HFFc6 (cell line): ENCODE measurements around the gene HS3ST5. TPM values are rescaled to one million over a fixed set of nuclear protein-coding genes. Genes with fewer than 3 reads are reported as not detected.
A peak's percentile ranks its signal among the peaks of the same experiment; 100 is the strongest.

Experiments
- DNase-seq: peaks from one replicate; pipeline ENCODE4 v3.0.0-alpha.2; 2018
- H3K27ac Mint-ChIP-seq: 2 replicates; pipeline ENCODE4 v1.8.0; 2020; ENCODE audit warnings: mild to moderate bottlenecking, mixed read lengths
- H3K27me3 Mint-ChIP-seq: 2 replicates; pipeline ENCODE4 v1.8.0; 2021; ENCODE audit warnings: mild to moderate bottlenecking, moderate library complexity, mixed read lengths; ENCODE audit not compliant: insufficient read depth
- H3K36me3 Mint-ChIP-seq: 2 replicates; pipeline ENCODE4 v1.8.0; 2021; ENCODE audit warnings: low read depth, mixed read lengths
- H3K4me1 Mint-ChIP-seq: 2 replicates; pipeline ENCODE4 v1.8.0; 2020; ENCODE audit warnings: low read depth, mixed read lengths
- H3K4me3 Mint-ChIP-seq: 2 replicates; pipeline ENCODE4 v1.8.0; 2020; ENCODE audit warnings: mild to moderate bottlenecking, moderate library complexity, mixed read lengths
- H3K9me3 Mint-ChIP-seq: 2 replicates; pipeline ENCODE4 v1.8.0; 2020; ENCODE audit warnings: mild to moderate bottlenecking, mixed read lengths
- total RNA-seq, 6 experiments: library from RNA; stranded (reverse); fragmentation: NEBNext Ultra II Directional; extraction: Animal tissue kit (Norgen Biotek cat#: 25700); gene quantifications; 2 replicates in 1 of 6; 3 replicates in 5 of 6; pipeline ENCODE4 v1.2.3, GENCODE V29; 2021
- TF ChIP-seq, protein P1 (sequence below): fragments of 200-600 bp; sonication (generic); IDR thresholded peaks from 2 replicates; pipeline ENCODE4 v1.5.0; 2021; ENCODE audit warnings: antibody characterized with exemption, mild to moderate bottlenecking

The HS3ST5 gene
- total RNA-seq, 6 experiments from 2014 or later, result not detected

DNA sequence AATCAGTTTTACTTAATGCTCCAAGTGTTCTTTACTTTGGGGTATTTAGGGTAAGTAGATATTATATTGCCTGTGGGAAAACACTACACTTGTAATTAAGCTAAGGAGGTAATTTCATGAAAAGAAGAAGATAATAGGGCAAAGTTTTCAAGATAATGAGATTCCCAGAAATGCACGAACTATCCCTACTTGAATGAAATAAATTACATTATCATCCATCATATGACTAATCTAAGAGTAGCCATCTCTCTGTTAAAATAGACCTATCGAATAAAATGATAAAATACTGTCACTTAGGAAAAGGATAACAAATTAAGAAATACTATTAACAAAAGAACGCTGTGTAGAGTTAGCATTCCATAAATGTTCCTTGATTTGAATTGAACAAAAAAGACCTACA, 236.8 kb downstream of the HS3ST5 start:
- Mint-ChIP-seq H3K27ac (no peak overlapping the region), H3K27me3 (no peaks in the 10 kb centered on the region)

DNA sequence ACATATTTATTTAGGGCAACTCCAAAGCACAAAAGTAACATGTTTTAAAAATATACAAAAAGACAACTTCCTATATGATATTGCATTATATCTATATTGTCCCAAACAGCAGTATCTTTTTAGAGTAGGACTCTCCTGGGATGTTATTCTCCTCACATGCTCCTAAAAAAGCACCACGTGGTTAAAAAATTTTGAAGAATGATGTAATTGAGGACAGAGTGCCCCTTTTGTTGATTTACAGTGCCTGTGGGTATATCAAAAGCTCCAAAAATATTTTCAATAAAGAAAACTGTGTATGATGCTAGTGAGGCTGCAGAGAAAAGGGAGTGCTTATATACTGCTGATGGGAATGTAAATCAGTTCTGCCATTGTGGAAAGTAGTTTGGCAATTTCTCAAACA, 241.6 kb downstream of the HS3ST5 start:
- Mint-ChIP-seq H3K4me3 (no peak overlapping the region), H3K36me3 (no peaks in the 10 kb centered on the region), H3K27ac (no peak overlapping the region), H3K4me1 (peaks cover 17% of the 10 kb centered on the region), H3K9me3 (no peaks in the 10 kb centered on the region), H3K27me3 (no peaks in the 10 kb centered on the region)
- no peak for DNase-seq
- TF ChIP-seq, protein P1, sequence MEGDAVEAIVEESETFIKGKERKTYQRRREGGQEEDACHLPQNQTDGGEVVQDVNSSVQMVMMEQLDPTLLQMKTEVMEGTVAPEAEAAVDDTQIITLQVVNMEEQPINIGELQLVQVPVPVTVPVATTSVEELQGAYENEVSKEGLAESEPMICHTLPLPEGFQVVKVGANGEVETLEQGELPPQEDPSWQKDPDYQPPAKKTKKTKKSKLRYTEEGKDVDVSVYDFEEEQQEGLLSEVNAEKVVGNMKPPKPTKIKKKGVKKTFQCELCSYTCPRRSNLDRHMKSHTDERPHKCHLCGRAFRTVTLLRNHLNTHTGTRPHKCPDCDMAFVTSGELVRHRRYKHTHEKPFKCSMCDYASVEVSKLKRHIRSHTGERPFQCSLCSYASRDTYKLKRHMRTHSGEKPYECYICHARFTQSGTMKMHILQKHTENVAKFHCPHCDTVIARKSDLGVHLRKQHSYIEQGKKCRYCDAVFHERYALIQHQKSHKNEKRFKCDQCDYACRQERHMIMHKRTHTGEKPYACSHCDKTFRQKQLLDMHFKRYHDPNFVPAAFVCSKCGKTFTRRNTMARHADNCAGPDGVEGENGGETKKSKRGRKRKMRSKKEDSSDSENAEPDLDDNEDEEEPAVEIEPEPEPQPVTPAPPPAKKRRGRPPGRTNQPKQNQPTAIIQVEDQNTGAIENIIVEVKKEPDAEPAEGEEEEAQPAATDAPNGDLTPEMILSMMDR, result no peak

More for the DNA sequence above, 236.8 kb downstream of the HS3ST5 start:
- TF ChIP-seq, protein P1, result no peak
- DNase-seq, result no peak
- Mint-ChIP-seq H3K36me3 (no peaks in the 10 kb centered on the region), H3K4me1 (peaks cover 6% of the 10 kb centered on the region), H3K9me3 (no peaks in the 10 kb centered on the region), H3K4me3 (no peak overlapping the region)

DNA sequence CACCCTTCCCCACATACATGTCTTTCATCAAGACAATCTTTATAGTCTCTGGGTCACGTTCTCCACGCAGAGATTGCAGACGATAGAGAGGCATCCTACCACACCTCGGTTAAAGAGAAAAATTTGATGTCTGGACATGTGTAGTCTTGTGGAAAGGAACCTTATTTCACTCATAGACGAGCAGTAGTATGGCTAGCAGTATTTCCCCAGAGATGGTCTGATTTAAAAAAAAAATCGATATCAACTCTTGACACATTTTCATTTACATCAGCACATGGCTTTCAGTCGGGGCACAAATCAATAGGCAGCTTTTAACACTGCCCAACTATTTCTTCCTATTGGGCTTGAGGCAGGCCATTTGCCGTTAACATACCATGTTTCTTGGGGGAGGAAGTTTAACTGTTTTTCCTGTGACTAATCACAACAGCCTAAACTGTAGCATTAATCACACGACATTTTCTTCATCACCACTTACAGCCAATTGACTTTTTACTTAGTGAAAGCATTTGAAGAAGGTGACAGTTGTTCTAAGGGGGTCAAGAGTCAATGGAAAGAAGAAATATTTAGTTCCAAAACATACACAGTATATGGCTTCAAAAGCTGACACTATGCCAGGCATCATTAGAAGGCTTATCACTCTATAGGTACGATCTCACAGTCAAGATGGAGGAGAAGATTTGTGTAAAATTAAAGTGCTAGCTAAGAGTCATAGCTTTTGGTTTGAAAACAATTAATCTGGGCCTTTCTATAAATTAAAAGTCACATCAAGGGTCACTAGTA, 242.4 kb downstream of the HS3ST5 start:
- H3K36me3 Mint-ChIP-seq, result no peaks in the 10 kb centered on the region
- no peak overlapping the region; the same call in 1 of the 2 replicates for H3K4me3 Mint-ChIP-seq

DNA sequence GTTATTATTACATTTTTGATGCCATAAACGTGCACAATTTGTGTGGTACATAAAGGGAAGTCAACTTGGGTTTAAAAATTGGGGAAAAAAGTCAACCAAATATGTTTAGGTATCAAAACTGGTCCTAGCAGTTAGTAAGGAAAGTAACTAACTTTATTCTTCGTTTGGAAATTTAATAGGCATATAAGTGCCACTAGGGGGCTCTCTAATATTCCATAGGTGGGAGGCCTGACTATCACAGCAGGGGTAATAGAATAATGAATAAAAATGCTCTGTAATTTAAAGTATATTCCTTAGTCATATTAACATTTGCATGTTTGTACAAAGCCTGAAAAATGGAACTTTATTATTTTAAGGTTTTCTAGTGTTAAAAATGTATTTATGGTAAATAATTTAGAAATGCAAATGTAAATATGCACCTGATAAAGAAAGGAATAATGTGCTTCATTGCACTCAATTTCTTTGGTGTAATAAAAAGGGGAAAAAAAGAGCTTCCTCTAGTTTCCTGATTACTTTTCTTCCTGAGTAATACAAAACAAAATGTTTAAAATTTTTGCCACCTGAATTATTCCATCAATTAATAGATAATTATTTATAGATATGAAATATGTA, 246.2 kb downstream of the HS3ST5 start:
- Mint-ChIP-seq H3K27ac (no peak overlapping the region), H3K4me3 (no peak overlapping the region), H3K36me3 (no peaks in the 10 kb centered on the region), H3K27me3 (peaks cover 4% of the 10 kb centered on the region; the same call in 1 of the 2 replicates), H3K4me1 (peaks cover 17% of the 10 kb centered on the region), H3K9me3 (no peaks in the 10 kb centered on the region)
- TF ChIP-seq, protein P1, result peak; percentile 95
- peak; percentile 18 for DNase-seq

More for the DNA sequence above, 242.4 kb downstream of the HS3ST5 start:
- Mint-ChIP-seq H3K4me1 (peaks cover 17% of the 10 kb centered on the region), H3K9me3 (no peaks in the 10 kb centered on the region), H3K27ac (peak overlapping the region; percentile 15), H3K27me3 (no peaks in the 10 kb centered on the region)
- DNase-seq, result peak; percentile 6
- TF ChIP-seq, protein P1, result no peak

DNA sequence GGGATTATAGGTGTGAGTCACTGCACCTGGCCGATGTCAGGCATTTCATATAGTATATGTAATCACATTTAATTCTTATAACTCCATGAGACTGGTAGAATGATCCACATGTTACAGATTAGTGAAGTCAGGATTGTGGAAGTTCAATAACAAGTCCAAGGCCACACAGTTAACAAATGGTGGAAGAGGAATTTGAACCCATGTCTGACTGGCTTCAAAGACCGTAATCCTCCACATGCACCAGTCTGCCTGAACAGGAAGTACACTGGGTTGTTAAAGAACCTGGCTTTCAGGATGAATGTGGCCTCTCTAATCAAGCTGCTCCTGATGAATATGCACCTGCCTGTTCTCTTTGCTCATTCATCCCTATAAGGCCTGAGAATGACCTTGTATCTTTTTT, 249.9 kb downstream of the HS3ST5 start:
- no peak overlapping the region for H3K27ac Mint-ChIP-seq
- H3K4me1 Mint-ChIP-seq, result peaks cover under 1% of the 10 kb centered on the region; the same call in 1 of the 2 replicates
- TF ChIP-seq, protein P1, result no peak
- no peaks in the 10 kb centered on the region for H3K9me3 Mint-ChIP-seq
- H3K27me3 Mint-ChIP-seq, result peaks cover 7% of the 10 kb centered on the region; the same call in 1 of the 2 replicates
- DNase-seq, result no peak
- no peak overlapping the region for H3K4me3 Mint-ChIP-seq
- H3K36me3 Mint-ChIP-seq, result no peaks in the 10 kb centered on the region
